OCI-LY7 (cell line): ENCODE data around the gene NOL3. TPM values are rescaled to one million over a fixed set of nuclear protein-coding genes. Genes with fewer than 3 reads are reported as not detected.

ENCODE experiments used
- BruUV-seq: library from RNA; stranded (reverse); fragments of 400-500 nt; replicated peaks from 2 replicates; lab custom pipeline; 2021; lab: Mats Ljungman, UMichigan
- CTCF ChIA-PET: fragments of 300-600 bp; sonication (Branson Sonifier 250); formaldehyde crosslinking; loops from one replicate; lab custom pipeline; 2022; ENCODE audit warnings: antibody characterized with exemption; ENCODE audit not compliant: unreplicated experiment; lab: Charles Lee
- POLR2A ChIA-PET: fragments of 300-600 bp; sonication (Branson Sonifier 250); formaldehyde crosslinking; loops from one replicate; lab custom pipeline; 2022; ENCODE audit warnings: antibody characterized with exemption; lab: Charles Lee
- DNase-seq: peaks from one replicate; pipeline ENCODE4 v3.0.0-alpha.2; 2015; ENCODE audit warnings: low spot score
- H2AFZ ChIP-seq: fragments of 200-600 bp; sonication (generic), shearing (Covaris generic); 2 replicates; pipeline ENCODE4 v1.6.1; 2014; ENCODE audit warnings: mild to moderate bottlenecking, antibody characterized with exemption, low read length, moderate library complexity
- H3K27ac ChIP-seq: fragments of 200-600 bp; sonication (generic); 2 replicates; pipeline ENCODE4 v1.5.1; 2014; ENCODE audit warnings: mixed run types, low read depth, mild to moderate bottlenecking, moderate library complexity, low read length, inconsistent platforms; ENCODE audit not compliant: poor library complexity, severe bottlenecking
- H3K36me3 ChIP-seq: fragments of 200-600 bp; sonication (generic); 2 replicates; pipeline ENCODE4 v1.6.1; 2014; ENCODE audit warnings: mild to moderate bottlenecking, antibody characterized with exemption, low read length, moderate library complexity, mixed read lengths; ENCODE audit not compliant: insufficient read depth
- H3K4me1 ChIP-seq: fragments of 200-600 bp; sonication (generic); 2 replicates; pipeline ENCODE4 v1.5.1; 2014; ENCODE audit warnings: mild to moderate bottlenecking, low read length; ENCODE audit not compliant: insufficient read depth, poor library complexity, severe bottlenecking
- H3K4me2 ChIP-seq: fragments of 200-600 bp; sonication (generic); 2 replicates; pipeline ENCODE4 v1.6.1; 2014; ENCODE audit warnings: mild to moderate bottlenecking, low read length
- H3K4me3 ChIP-seq: fragments of 200-600 bp; sonication (generic); 2 replicates; pipeline ENCODE4 v1.5.1; 2014; ENCODE audit warnings: mild to moderate bottlenecking, low read depth, low read length; ENCODE audit not compliant: poor library complexity, severe bottlenecking
- H3K79me2 ChIP-seq: fragments of 200-600 bp; sonication (generic); 2 replicates; pipeline ENCODE4 v1.6.1; 2016; ENCODE audit warnings: low read depth, mild to moderate bottlenecking, low read length, moderate library complexity, mixed read lengths; ENCODE audit not compliant: insufficient read depth
- H3K9me2 ChIP-seq: fragments of 200-600 bp; sonication (generic); 2 replicates; pipeline ENCODE4 v1.6.1; 2016; ENCODE audit warnings: mild to moderate bottlenecking, low read length, mixed read lengths; ENCODE audit not compliant: insufficient read depth
- H3K9me3 ChIP-seq: fragments of 200-600 bp; sonication (generic); 2 replicates; pipeline ENCODE4 v1.6.1; 2014; ENCODE audit warnings: mild to moderate bottlenecking, mixed run types, low read length, mixed read lengths
- H4K20me1 ChIP-seq: fragments of 200-600 bp; sonication (generic); 2 replicates; pipeline ENCODE4 v1.6.1; 2014; ENCODE audit warnings: mild to moderate bottlenecking, antibody characterized with exemption, low read length, moderate library complexity, mixed read lengths; ENCODE audit not compliant: insufficient read depth
- CTCF ChIP-seq: fragments of 200-600 bp; sonication (generic); conservative IDR thresholded peaks from 2 replicates; pipeline ENCODE4 v1.5.1; 2014; ENCODE audit warnings: mild to moderate bottlenecking, antibody characterized with exemption, low read length, moderate library complexity, mixed read lengths
- EZH2phosphoT487 ChIP-seq: fragments of 200-600 bp; sonication (generic); IDR thresholded peaks from 2 replicates; pipeline ENCODE4 v1.6.1; 2018; ENCODE audit warnings: low read depth, borderline replicate concordance, mild to moderate bottlenecking, mixed run types, antibody characterized with exemption, low read length, moderate library complexity, mixed read lengths
- intact Hi-C: fragments of 100-400 bp; cut with micrococcal nuclease; formaldehyde crosslinking; loops from one replicate; pipeline ENCODE4 v1.10.0; 2022; ENCODE audit not compliant: unreplicated experiment
- total RNA-seq, 2 experiments: library from RNA; depleted of rRNA in 1 of 2; stranded (reverse); fragments of >200 nt in 1 of 2; shearing (Covaris generic) in 1 of 2; gene quantifications; 2 replicates each; pipeline ENCODE4 v1.2.3, GENCODE V29; 2014 to 2022

Gene NOL3
- total RNA-seq, 2 experiments from 2014 or later = 2.2 to 4.4 TPM

- Histone ChIP-seq H3K4me2 (no peak overlapping the region), H3K9me2 (no peaks in the 10 kb centered on the region), H3K4me1 (no peaks in the 10 kb centered on the region), H4K20me1 (no peaks in the 10 kb centered on the region), H3K36me3 (peaks cover 92% of the 10 kb centered on the region), H3K79me2 (no peaks in the 10 kb centered on the region), H3K9me3 (no peaks in the 10 kb centered on the region), H3K27ac (no peak overlapping the region), H2AFZ (no peak overlapping the region), H3K4me3 (no peak overlapping the region)
- POLR2A ChIA-PET = interaction anchor here (0.7 to 1.4 kb wide), 3 partner anchors 9 to 27 kb away, joined by 3 read pairs; no protein-coding TSS in a partner anchor
- BruUV-seq = no TSS peak
- intact Hi-C loops = no loop called here
- CTCF ChIA-PET = no interaction called here
- no peak for DNase-seq
- TF ChIP-seq EZH2phosphoT487 = no peak
- no peak for TF ChIP-seq CTCF
Measured at GRCh38 chr16:67141391-67141790, 28.9 kb upstream of the NOL3 start.

- Histone ChIP-seq H4K20me1 (no peaks in the 10 kb centered on the region), H3K79me2 (no peaks in the 10 kb centered on the region), H3K9me3 (no peaks in the 10 kb centered on the region), H3K4me2 (no peak overlapping the region), H3K27ac (no peak overlapping the region), H3K36me3 (peaks cover 94% of the 10 kb centered on the region), H2AFZ (no peak overlapping the region), H3K9me2 (no peaks in the 10 kb centered on the region), H3K4me3 (no peak overlapping the region), H3K4me1 (no peaks in the 10 kb centered on the region)
- no peak for DNase-seq
- intact Hi-C loops = no loop called here
- TF ChIP-seq EZH2phosphoT487 (no peak), CTCF (no peak)
- no TSS peak for BruUV-seq
- ChIA-PET POLR2A (no interaction called here), CTCF (no interaction called here)
Measured at GRCh38 chr16:67142342-67142741, 28.0 kb upstream of the NOL3 start.

DNA sequence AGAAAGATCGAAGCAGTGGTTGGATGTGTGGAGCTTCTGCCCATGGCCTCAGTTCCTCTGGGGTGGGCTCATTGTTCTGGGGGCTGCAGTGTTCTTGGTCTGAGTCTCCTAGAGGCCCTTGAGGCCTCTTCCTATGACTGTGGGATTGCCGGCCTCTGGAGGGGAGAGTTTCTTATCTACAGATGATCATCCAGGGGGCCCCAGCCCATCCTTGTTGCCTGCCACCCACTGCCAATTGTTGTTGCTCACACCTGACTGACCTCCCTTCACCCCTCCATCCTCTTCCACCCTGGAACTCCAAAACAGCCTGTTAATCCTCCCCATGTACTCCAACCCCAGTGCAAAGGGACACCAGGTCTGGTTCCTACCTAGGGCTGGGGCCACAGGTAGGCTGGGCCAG is 25.4 kb upstream of the NOL3 start:
- Histone ChIP-seq H3K4me2 (no peak overlapping the region), H3K79me2 (no peaks in the 10 kb centered on the region), H4K20me1 (no peaks in the 10 kb centered on the region), H3K4me1 (no peaks in the 10 kb centered on the region), H3K4me3 (no peak overlapping the region), H3K36me3 (peaks cover 86% of the 10 kb centered on the region), H3K9me2 (no peaks in the 10 kb centered on the region), H3K27ac (no peak overlapping the region), H2AFZ (no peak overlapping the region), H3K9me3 (no peaks in the 10 kb centered on the region)
- BruUV-seq = no TSS peak
- CTCF ChIA-PET = no interaction called here
- no peak for DNase-seq
- TF ChIP-seq EZH2phosphoT487 (no peak), CTCF (no peak)
- intact Hi-C loops = no loop called here
- POLR2A ChIA-PET = no interaction called here
